ENCODE data around the gene ZP4.
"Not testable (repeated sequence)": the region's sequence is repeated elsewhere in the genome, so short reads cannot be mapped to it uniquely, and the experiment has no call there.

ZP4 gene

GRCh38 chr1:237875291-237875690 lies 15.4 kb downstream of the ZP4 start:
- DNase-seq (ENCODE audit: low spot score), result no peak

DNA sequence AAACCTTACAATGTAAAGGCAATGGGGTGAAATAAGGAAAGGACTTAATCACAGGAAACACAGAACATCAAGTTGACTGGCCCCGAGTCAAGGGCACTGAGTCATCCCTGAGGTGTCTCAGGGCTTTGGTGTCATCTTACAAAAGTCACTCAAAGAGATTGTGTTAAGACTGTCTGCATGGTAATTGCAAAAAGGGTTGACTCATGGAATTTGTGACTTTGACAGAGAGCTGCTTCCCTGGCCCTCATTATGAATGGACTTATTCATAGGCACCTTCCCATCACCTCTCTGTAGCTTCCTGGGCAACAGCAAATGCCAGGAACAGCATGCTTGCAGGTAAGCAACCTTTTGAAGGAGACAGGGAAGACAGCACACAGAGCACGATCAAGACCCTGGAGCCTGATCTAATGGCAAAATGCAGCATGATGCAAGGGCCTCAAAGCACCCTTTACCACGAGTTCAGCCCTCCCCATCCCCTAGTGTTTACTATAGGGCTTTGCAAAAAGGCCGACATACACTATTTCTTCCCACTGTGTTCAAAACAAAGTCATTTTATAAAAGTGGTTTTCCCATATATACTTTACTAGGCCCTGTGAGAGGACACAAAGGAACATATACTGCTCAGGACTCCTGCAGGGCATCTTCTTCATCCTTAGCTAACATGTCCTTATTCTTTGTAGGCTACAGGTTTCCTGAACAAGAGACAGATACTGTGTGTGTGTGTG lies 17.1 kb downstream of the ZP4 start:
- DNase-seq (ENCODE audit: low spot score), result no peak

- DNase-seq (ENCODE audit: low spot score), result no peak
These were observed 21.7 kb downstream of the ZP4 start for GRCh38 chr1:237868817-237869600.

DNA sequence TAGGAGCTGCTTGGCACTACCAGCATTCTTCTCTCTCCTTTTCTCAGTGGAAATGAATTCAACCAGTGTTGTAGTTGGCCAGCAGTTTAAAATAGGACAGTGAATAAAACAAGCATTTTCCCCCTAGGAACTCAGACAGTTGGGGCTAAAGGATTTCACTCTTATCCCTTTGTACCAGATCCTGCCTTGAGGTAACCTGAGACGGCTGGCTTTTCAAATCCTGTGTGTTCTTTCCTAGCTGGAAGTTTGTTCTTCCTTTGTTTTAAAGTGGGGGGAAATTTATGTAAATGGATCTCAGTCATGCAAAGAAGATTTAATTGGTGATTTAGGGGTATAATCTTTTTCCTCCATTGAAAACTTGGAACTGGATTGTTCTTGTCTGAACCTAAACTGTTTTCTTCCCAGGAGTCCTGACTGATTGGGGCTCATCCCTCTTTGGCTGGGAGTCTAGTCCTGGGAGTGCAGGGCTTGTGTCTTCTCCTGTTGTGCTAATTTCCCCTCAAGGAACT lies 23.3 kb downstream of the ZP4 start:
- DNase-seq (ENCODE audit: low spot score), result no peak

GRCh38 chr1:237864338-237865244 lies 26.1 kb downstream of the ZP4 start:
- peak; percentile 65 for DNase-seq (ENCODE audit: low spot score)

DNA sequence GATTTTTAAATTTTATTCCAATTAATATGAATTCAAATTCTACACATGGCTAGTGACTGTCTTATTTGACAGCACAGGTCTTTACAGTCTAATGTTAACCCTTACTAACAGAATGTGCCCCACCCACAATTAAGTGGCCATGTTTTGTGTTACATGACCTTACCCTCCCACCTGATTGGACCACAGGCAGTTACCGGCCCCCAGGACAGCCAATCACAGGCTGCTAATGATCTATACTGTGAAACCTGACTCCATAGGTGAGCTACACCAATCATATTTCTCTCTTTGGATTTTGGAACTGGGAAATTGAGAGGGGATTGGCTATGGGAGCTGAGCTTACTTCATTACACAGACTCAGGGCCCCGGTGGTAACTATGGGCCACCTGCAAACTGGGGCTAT lies 27.5 kb downstream of the ZP4 start:
- no peak for DNase-seq (ENCODE audit: low spot score)

- DNase-seq (ENCODE audit: low spot score), result no peak
These were observed 28.8 kb downstream of the ZP4 start for GRCh38 chr1:237861944-237862343.

GRCh38 chr1:237858992-237859391 lies 31.7 kb downstream of the ZP4 start:
- DNase-seq (ENCODE audit: low spot score), result no peak

GRCh38 chr1:237857455-237857854 lies 33.3 kb downstream of the ZP4 start:
- DNase-seq (ENCODE audit: low spot score), result no peak

DNA sequence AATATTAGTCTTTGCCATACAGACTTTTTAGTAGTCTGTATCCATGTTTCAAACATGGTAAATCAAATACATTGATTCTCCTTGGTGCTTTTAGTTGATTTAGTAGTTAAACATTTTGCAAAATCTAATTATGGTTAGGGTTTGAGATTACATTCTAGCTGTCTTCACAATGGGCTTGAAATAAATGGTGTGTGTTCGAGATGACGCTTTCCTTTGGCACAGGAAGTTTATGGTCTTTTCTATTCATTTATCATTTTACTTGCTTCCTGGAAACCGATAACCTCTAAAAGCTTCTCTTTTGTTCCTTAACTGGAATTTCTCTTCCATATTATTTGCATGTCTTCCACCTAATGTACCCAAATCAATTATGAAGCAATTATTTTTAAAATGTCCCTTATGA lies 38.4 kb downstream of the ZP4 start:
- DNase-seq (ENCODE audit: low spot score), result no peak

GRCh38 chr1:237851210-237851845 lies 39.4 kb downstream of the ZP4 start:
- peak; percentile 20 for DNase-seq (ENCODE audit: low spot score)

DNA sequence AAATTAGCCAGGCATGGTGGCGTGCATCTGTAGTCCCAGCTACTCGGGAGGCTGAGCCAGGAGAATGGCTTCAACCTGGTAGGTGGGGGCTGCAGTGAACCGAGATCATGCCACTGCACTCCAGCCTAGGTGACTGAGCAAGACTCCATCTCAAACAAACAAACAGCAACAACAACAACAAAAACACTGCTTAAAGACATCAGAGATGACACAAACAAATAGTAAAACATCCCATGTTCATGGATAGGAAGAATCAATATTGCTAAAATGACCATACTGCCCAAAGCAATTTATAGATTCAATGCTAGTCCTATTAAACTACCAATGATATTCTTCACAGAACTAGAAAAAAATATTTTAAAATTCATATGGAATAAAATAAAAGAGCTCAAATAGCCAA lies 47.2 kb downstream of the ZP4 start:
- DNase-seq (ENCODE audit: low spot score), result not testable (repeated sequence)

- no peak for DNase-seq (ENCODE audit: low spot score)
These were observed 49.2 kb downstream of the ZP4 start for GRCh38 chr1:237841485-237841884.

- DNase-seq (ENCODE audit: low spot score), result no peak
These were observed 51.7 kb downstream of the ZP4 start for GRCh38 chr1:237838904-237839534.

DNA sequence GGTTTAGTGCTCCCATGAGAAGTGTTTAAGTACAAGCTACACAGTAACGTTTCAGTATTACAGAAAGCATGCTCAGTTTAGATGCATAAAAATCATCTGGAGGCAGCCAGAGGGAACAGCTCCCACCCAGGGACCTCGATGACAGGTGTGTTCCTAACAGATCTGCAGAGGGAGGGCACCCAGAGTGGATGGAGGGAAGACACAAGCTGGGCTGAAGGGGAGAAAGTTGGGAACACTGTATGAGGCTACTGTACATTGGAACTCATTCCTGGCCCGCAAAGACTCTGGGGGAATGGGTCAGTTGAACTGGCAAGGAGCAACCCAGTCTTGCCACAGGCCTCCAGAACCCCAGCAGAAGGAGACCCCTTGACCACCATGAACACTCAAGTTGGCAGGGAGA lies 52.4 kb downstream of the ZP4 start:
- DNase-seq (ENCODE audit: low spot score), result no peak

GRCh38 chr1:237834461-237834860 lies 56.3 kb downstream of the ZP4 start:
- DNase-seq (ENCODE audit: low spot score), result no peak

DNA sequence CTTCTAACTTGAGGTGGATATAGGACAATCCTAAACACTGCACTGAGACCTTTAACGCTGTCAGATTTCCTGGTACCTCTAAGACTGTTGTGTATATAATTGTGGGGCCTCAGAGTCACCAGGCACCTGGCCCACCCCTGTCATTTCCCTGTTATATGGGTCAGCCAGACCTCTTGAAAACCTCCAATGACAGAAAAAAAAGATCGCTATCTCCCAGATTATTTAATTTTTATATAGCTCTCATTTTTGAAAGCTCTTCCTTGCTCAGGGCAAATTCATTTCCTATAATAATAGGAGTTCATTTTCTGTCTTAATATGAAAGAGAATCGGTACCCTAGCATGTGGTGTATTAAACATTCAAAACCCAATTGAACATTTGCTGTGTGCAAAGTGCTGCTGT lies 56.7 kb downstream of the ZP4 start:
- DNase-seq (ENCODE audit: low spot score), result no peak

GRCh38 chr1:237832858-237833257 lies 57.9 kb downstream of the ZP4 start:
- no peak for DNase-seq (ENCODE audit: low spot score)

All from HuH-7 (cell line).